Activated B cell treated with CpG ODN at 0.5 μM for 24 hours (primary cell): ENCODE measurements around the gene ULK2. TPM values are rescaled to one million over a fixed set of nuclear protein-coding genes. Genes with fewer than 3 reads are reported as not detected.
"Not testable (repeated sequence)": the region's sequence is repeated elsewhere in the genome, so short reads cannot be mapped to it uniquely, and the experiment has no call there.

Source experiments
- ATAC-seq: fragments of 200-7000 bp; cut with Tn5 transposase; one replicate; pipeline ENCODE4 v1.10.0; 2021; ENCODE audit warnings: low read depth, mild to moderate bottlenecking, moderate library complexity
- CTCF ChIA-PET: fragments of 350-600 bp; sonication (Branson Sonifier 250); formaldehyde crosslinking; loops from one replicate; lab custom pipeline; 2021; ENCODE audit warnings: antibody characterized with exemption; lab: Charles Lee
- POLR2A ChIA-PET: fragments of 350-600 bp; sonication (Branson Sonifier 250); formaldehyde crosslinking; loops from one replicate; lab custom pipeline; 2021; ENCODE audit warnings: antibody characterized with exemption; lab: Charles Lee
- DNase-seq: peaks from one replicate; pipeline ENCODE4 v3.0.0; 2022
- H3K27ac Mint-ChIP-seq: one replicate; pipeline ENCODE4 v1.8.0; 2020; ENCODE audit warnings: mixed read lengths
- H3K27me3 Mint-ChIP-seq: one replicate; pipeline ENCODE4 v1.8.0; 2021; ENCODE audit warnings: mixed read lengths
- H3K36me3 Mint-ChIP-seq: one replicate; pipeline ENCODE4 v1.8.0; 2021; ENCODE audit warnings: low read depth, mixed read lengths
- H3K4me1 Mint-ChIP-seq: one replicate; pipeline ENCODE4 v1.8.0; 2021; ENCODE audit warnings: mixed read lengths
- H3K4me3 Mint-ChIP-seq: one replicate; pipeline ENCODE4 v1.8.0; 2020; ENCODE audit warnings: mild to moderate bottlenecking, mixed read lengths
- H3K9me3 Mint-ChIP-seq: one replicate; pipeline ENCODE4 v1.8.0; 2020; ENCODE audit warnings: mixed read lengths
- intact Hi-C: fragments of 100-400 bp; cut with micrococcal nuclease; formaldehyde crosslinking; loops from one replicate; pipeline ENCODE4 v1.15.1; 2024
- total RNA-seq: library from RNA; stranded (reverse); gene quantifications from 2 replicates; pipeline ENCODE4 v1.2.3, GENCODE V29; 2022
- TF ChIP-seq, protein P1 (sequence below): fragments of 200-600 bp; IDR thresholded peaks from one replicate; pipeline ENCODE4 v1.8.0; 2022; ENCODE audit warnings: antibody characterized with exemption, mild to moderate bottlenecking

Gene ULK2
- total RNA-seq, 1 donor from 2014 or later, result 3.0 TPM

DNA sequence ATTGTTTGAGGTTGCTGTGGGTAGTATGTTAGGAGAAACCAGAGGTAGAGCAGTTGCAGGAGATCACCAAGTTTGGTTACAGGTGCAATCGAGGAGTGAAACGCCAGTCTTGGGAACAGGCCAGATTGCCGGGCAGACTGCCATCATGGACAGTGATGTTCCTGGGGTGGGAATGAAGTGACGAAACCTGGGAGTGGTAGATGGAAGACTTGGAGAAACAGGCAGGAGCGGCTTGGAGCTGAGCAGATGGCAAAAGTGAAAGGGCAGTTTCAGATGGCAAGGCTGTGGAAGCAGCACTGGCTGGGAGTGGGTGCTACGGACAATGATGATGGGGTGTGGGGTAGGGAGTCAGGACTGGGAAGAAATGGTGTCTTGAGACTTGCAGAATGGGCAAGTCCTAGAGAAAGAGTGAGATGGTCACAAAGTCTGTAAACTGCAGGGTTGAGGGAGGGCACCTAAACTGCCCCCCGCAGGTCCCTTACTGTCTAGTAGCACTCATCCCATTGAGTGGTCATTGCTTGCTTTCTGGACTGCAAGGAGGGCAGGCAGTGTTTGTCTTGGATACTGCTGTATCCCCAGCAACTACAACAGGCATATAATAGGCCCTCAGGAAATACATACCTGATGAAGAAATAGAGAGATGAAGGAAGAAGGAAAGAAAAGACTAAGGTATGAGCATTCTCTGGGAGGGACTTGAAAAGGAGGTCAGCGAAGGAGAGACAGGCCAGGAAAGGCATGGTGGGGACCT lies 29.5 kb upstream of the ULK2 start:
- ChIA-PET CTCF (no interaction called here), POLR2A (no interaction called here)
- Mint-ChIP-seq H3K27ac (no peak overlapping the region), H3K4me1 (no peaks in the 10 kb centered on the region), H3K27me3 (no peaks in the 10 kb centered on the region), H3K36me3 (peaks cover 14% of the 10 kb centered on the region), H3K4me3 (no peak overlapping the region), H3K9me3 (no peaks in the 10 kb centered on the region)
- intact Hi-C loops, result no loop called here
- TF ChIP-seq, protein P1, sequence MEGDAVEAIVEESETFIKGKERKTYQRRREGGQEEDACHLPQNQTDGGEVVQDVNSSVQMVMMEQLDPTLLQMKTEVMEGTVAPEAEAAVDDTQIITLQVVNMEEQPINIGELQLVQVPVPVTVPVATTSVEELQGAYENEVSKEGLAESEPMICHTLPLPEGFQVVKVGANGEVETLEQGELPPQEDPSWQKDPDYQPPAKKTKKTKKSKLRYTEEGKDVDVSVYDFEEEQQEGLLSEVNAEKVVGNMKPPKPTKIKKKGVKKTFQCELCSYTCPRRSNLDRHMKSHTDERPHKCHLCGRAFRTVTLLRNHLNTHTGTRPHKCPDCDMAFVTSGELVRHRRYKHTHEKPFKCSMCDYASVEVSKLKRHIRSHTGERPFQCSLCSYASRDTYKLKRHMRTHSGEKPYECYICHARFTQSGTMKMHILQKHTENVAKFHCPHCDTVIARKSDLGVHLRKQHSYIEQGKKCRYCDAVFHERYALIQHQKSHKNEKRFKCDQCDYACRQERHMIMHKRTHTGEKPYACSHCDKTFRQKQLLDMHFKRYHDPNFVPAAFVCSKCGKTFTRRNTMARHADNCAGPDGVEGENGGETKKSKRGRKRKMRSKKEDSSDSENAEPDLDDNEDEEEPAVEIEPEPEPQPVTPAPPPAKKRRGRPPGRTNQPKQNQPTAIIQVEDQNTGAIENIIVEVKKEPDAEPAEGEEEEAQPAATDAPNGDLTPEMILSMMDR, result no peak
- DNase-seq, result no peak
- no peak for ATAC-seq

DNA sequence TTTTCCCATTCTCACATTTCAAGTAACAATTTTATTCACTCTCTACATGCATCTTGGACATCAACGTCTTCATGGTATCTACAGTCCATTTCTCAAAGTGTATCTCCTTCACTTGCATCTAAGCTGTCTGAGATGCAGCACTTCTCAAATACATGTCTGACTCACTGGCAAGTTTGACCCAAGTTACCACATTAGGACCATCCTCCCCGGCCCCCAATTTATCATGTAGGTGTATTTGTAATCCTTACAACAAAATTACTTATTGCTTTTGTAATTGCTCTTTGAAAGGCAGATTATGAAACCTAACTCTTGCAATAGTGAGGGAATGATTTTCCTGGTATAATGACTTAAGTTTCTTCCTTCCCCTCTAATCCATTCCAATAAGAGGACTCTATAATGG lies 28.9 kb upstream of the ULK2 start:
- CTCF ChIA-PET, result no interaction called here
- POLR2A ChIA-PET, result no interaction called here
- Mint-ChIP-seq H3K4me1 (no peaks in the 10 kb centered on the region), H3K27me3 (no peaks in the 10 kb centered on the region), H3K4me3 (no peak overlapping the region), H3K27ac (no peak overlapping the region), H3K36me3 (peaks cover 9% of the 10 kb centered on the region), H3K9me3 (no peaks in the 10 kb centered on the region)
- DNase-seq (no peak), ATAC-seq (no peak)
- TF ChIP-seq, protein P1, result no peak
- intact Hi-C loops, result no loop called here

DNA sequence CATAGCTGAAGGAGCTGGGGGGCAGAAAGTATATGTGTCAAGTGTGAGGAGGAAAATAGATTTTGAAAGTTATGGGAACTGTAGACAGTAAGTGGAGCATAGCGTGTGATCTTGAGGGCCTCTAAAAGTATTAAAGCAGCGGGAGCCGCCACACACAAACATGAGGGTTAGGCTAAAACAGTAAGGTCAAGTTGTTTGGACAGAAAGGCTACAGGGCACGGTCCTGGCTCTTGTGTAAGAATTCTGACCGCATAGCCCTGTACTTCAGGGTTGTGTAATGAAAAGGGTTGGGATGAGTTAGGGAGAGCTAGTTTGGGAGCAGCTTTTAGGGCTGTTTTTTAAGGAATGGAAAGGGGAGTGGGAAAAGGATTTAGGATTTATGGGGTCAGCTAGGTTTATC lies 22.8 kb upstream of the ULK2 start:
- H3K36me3 Mint-ChIP-seq, POLR2A ChIA-PET, H3K27ac Mint-ChIP-seq, CTCF ChIA-PET, H3K27me3 Mint-ChIP-seq, intact Hi-C loops, H3K9me3 Mint-ChIP-seq, H3K4me3 Mint-ChIP-seq, ATAC-seq, H3K4me1 Mint-ChIP-seq, DNase-seq: not testable (repeated sequence)

DNA sequence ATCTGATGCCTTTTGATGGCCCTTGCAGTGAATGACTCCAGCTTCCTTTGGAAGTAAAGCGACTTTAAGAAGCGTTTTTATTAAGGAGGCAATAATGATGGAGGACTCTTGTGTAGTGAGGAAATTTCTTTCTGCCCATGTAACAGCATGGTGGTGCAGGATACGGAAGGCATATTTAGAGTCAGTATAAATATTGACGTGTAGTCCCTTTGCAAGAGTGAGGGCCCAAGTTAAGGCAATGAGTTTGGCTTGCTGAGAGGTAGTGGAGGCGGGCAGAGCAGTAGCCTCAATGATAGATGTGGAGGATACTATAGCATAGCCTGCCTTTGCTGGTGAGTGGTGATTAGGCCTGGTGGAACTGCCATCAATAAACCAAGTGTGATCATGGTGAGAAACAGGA lies 22.3 kb upstream of the ULK2 start:
- H3K27me3 Mint-ChIP-seq, DNase-seq, H3K36me3 Mint-ChIP-seq, CTCF ChIA-PET, H3K27ac Mint-ChIP-seq, H3K4me3 Mint-ChIP-seq, H3K4me1 Mint-ChIP-seq, intact Hi-C loops, H3K9me3 Mint-ChIP-seq, ATAC-seq: not testable (repeated sequence)
- POLR2A ChIA-PET, result interaction anchor here (0.6 kb wide), 1 partner anchor 15 kb away, joined by 3 read pairs; no protein-coding TSS in a partner anchor

DNA sequence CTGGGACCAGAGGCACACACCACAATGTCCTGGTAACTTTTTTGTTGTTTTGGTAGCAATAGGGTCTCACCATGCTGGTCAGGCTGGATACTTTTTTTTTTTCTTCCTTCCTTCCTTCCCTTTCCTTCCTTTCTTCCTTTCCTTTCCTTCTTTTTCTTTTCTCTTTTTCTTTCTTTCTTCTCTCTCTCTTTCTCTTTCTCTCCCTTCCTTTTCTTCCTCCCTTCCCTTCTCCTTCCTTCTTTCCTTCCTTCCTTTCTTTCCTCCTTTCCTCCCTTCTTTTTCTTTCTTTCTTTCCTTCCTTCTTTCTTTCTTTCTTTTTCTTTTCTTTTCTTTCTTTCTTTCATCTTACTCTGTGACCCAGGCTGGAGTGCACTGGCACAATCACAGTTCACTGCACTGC lies 18.4 kb upstream of the ULK2 start:
- H3K9me3 Mint-ChIP-seq, result no peaks in the 10 kb centered on the region
- DNase-seq (no peak), ATAC-seq (no peak)
- no peaks in the 10 kb centered on the region for H3K4me1 Mint-ChIP-seq
- ChIA-PET POLR2A (interaction anchor here (0.7 kb wide), 1 partner anchor 32 kb away, joined by 4 read pairs; no protein-coding TSS in a partner anchor), CTCF (no interaction called here)
- intact Hi-C loops, result no loop called here
- no peaks in the 10 kb centered on the region for H3K27me3 Mint-ChIP-seq
- H3K27ac Mint-ChIP-seq, result no peak overlapping the region
- no peaks in the 10 kb centered on the region for H3K36me3 Mint-ChIP-seq
- TF ChIP-seq, protein P1, result no peak
- no peak overlapping the region for H3K4me3 Mint-ChIP-seq

DNA sequence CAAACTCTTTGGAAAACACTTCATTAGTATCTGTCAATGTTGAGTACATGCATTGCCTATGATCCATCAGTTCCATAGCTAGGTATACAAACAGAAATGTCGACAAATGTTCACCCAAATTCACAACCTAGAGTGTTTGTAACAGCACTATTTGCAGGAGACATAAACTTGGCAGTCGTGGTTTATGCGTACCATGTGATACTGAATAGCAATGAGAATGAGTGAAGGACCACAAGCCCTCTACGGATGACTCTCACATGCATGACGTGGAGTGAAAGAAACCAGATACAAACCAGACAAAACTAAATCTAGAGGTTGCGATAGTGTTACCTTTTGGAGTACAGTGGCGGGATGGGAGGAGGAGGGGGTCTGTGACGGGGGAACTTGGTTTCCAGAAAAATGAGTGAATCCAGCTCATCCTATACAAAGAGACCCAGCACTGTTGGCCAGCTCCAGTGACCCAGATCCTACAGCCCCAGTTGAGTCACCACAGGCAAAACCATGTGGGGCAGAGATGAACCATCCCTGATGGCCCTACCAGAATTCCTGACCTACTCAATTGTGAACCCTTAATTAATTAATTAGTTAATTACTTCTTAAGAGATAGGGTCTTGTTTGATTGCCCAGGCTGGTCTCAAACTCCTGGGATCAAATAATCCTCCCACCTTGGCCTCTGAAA lies 15.9 kb upstream of the ULK2 start:
- intact Hi-C loops, result no loop called here
- H3K27me3 Mint-ChIP-seq, result peaks cover 10% of the 10 kb centered on the region
- no peaks in the 10 kb centered on the region for H3K9me3 Mint-ChIP-seq
- no peaks in the 10 kb centered on the region for H3K4me1 Mint-ChIP-seq
- TF ChIP-seq, protein P1, result no peak
- no peaks in the 10 kb centered on the region for H3K36me3 Mint-ChIP-seq
- no peak overlapping the region for H3K27ac Mint-ChIP-seq
- ChIA-PET POLR2A (no interaction called here), CTCF (no interaction called here)
- DNase-seq, result no peak
- no peak overlapping the region for H3K4me3 Mint-ChIP-seq
- ATAC-seq, result no peak
